D341Med (cell line): ENCODE results near the gene PLEKHA4.
"Not testable (repeated sequence)": the region's sequence is repeated elsewhere in the genome, so short reads cannot be mapped to it uniquely, and the experiment has no call there.

ENCODE experiments used
- DNase-seq: peaks from one replicate; pipeline ENCODE4 v3.0.0; 2012; ENCODE audit warnings: low spot score

The PLEKHA4 gene

GRCh38 chr19:48868114-48868886 lies at the start of gene PLEKHA4:
Gene PLEKHA4, minus strand, starts transcription at chr19:48868617. Its CDS starts 997 bp downstream, at chr19:48867620.
- DNase-seq, result no peak

- no peak for DNase-seq
Measured at GRCh38 chr19:48918071-48918470, 49.7 kb upstream of the PLEKHA4 start.

- DNase-seq, result no peak
Measured at GRCh38 chr19:48915757-48916156, 47.3 kb upstream of the PLEKHA4 start.

- no peak for DNase-seq
Measured at GRCh38 chr19:48914181-48914580, 45.8 kb upstream of the PLEKHA4 start.

GRCh38 chr19:48913114-48913889 lies 44.9 kb upstream of the PLEKHA4 start:
- DNase-seq, result peak; percentile 63

- no peak for DNase-seq
Measured at GRCh38 chr19:48910803-48911202, 42.4 kb upstream of the PLEKHA4 start.

- not testable (repeated sequence) for DNase-seq
Measured at GRCh38 chr19:48909424-48910077, 41.1 kb upstream of the PLEKHA4 start.

- no peak for DNase-seq
Measured at GRCh38 chr19:48907671-48908070, 39.3 kb upstream of the PLEKHA4 start.

- DNase-seq, result no peak
Measured at GRCh38 chr19:48906324-48906723, 37.9 kb upstream of the PLEKHA4 start.

GRCh38 chr19:48905664-48906063 lies 37.2 kb upstream of the PLEKHA4 start:
- peak; percentile 18 for DNase-seq

GRCh38 chr19:48903788-48904187 lies 35.4 kb upstream of the PLEKHA4 start:
- not testable (repeated sequence) for DNase-seq

- DNase-seq, result not testable (repeated sequence)
Measured at GRCh38 chr19:48902291-48902690, 33.9 kb upstream of the PLEKHA4 start.

- DNase-seq, result peak; percentile 53
Measured at GRCh38 chr19:48900477-48901406, 32.3 kb upstream of the PLEKHA4 start.

- peak; percentile 98 for DNase-seq
Measured at GRCh38 chr19:48899781-48900476, 31.5 kb upstream of the PLEKHA4 start, which contains the start of gene NUCB1. Gene NUCB1, plus strand, starts transcription at chr19:48900312. Its CDS starts 485 bp downstream, at chr19:48900797.

- DNase-seq, result not testable (repeated sequence)
Measured at GRCh38 chr19:48899386-48899749, 31.0 kb upstream of the PLEKHA4 start.

- DNase-seq, result no peak
Measured at GRCh38 chr19:48897181-48897580, 28.8 kb upstream of the PLEKHA4 start.

- DNase-seq, result no peak
Measured at GRCh38 chr19:48896191-48896720, 27.8 kb upstream of the PLEKHA4 start.

GRCh38 chr19:48895226-48895625 lies 26.8 kb upstream of the PLEKHA4 start:
- no peak for DNase-seq

- no peak for DNase-seq
Measured at GRCh38 chr19:48890551-48890950, 22.1 kb upstream of the PLEKHA4 start.

- not testable (repeated sequence) for DNase-seq
Measured at GRCh38 chr19:48889496-48889895, 21.1 kb upstream of the PLEKHA4 start.
